SK-N-DZ (cell line): ENCODE results near the gene SYCP2. TPM values are rescaled to one million over a fixed set of nuclear protein-coding genes. Genes with fewer than 3 reads are reported as not detected.
"Not testable (repeated sequence)": the region's sequence is repeated elsewhere in the genome, so short reads cannot be mapped to it uniquely, and the experiment has no call there.

ENCODE experiments used
- DNase-seq: peaks from one replicate; pipeline ENCODE4 v3.0.0-alpha.2; 2015; ENCODE audit warnings: low spot score
- polyA plus RNA-seq, 2 experiments: library from polyadenylated mRNA; depleted of rRNA; stranded (reverse); fragments of >200 nt; gene quantifications; 2 replicates each; pipeline ENCODE4 v1.2.3, GENCODE V29; 2014

SYCP2 gene
- polyA plus RNA-seq (2014; cell fraction: cytosol; rRNA removed) = 0.12 and 0.17 TPM in 2 replicates
- 1.3 and 5.9 TPM in 2 replicates for polyA plus RNA-seq (2014; cell fraction: nucleus; rRNA removed)

GRCh38 chr20:59933296-59933848 lies at the start of gene SYCP2:
SYCP2 (minus strand) TSS chr20:59933637; CDS start chr20:59922413, 11,224 bp downstream.
- DNase-seq = no peak

DNA sequence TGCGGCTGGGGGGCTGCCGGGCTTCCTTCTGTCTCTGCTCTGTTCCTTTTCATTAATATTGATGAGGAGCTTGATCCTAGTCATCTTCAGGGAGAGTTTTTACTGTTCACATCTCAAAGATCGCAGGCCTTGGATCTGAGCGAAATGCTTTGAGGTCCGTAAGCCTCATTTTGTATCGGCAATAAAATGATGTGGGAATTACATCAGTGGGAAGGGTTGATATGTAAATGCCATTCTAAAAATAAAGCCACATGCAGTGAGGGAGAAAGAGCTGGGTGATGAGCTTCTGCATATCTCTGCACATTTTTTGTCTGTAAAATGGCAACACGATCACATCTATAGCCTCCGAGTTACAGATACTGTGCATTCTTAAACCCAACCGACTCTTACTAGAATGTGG lies 49.6 kb upstream of the SYCP2 start:
- no peak for DNase-seq

DNA sequence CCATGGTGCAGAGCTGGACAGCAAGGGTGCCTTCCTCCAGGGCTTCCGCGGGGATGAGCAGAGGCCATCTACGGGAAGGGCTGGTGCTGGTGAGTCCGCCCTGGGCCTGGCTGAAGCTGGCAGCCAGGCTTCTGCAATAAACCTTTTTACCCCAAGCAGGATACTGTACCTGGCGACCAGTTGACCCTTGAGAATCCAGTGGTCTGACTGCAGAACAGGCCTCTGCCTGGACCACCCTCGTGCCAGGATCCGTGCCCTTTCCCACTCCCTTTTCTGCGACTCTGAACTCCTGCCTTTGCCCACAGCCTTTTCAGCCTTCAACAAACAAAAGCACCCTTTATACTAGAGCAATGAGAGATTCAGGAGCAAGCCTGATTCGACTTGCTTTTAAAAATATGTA lies 43.6 kb upstream of the SYCP2 start:
- DNase-seq = no peak

DNA sequence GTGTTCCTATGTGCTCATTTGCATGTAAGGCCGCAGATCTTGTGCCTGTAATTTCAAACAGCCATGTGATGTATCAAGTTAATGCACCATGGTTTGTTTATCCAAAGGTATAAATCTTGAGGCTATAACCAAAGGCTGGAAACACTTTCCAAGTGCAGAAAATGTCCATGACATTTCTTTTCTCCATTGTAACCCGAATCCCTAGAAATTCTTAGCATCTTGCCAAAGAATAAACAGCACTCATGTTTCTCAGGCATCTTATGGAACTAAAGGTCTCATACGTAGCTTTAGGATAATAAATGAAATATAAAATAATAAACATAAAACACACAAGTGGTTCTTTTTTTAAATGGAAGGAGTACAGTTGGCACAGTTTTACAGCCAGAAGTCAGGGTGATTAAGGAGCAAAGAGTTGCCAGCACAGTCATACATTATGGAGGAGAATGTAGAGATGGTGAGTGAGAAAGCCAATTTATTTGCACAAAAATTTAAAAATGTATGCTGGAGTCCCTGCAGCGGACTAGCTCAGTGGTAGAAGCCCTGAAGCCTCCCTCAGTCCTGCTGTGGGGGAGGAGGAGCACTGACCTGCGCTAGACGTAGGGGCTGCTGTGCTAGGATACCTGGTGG lies 42.8 kb upstream of the SYCP2 start:
- DNase-seq = no peak

DNA sequence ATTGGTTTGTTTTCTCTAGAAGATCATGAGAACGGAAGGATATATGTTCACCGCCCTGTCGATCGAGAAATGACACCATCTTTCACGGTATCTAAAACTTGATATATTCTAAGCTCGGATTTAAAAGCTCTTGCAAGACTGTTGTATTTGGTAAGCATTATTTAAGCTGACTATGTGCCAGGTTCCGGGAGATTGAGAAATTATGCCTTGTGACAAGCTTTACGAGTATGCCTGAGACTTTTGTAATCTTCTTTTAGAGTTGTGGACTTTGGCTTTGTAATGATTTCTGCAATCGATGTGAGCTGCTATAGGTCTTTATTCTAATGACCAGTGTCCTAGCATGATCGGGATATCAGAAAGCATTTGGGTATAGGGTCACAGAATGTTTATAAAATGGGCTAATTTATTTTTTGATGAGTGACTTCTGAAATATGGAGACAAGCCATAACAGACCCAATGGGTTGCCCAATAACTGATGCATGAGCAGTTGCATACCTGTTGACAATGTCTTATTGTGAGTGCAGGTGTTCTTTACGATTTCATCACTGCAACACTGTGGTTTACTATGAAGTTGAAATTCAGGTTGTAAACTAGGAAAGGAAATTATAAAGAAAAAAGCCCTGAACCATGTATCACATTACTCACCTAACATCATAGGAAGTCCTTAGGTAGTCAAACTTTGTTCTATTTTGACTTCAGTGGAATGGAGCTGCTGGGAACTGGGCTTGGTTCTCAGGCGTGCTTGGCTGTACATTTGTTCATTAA lies 38.8 kb upstream of the SYCP2 start:
- DNase-seq = no peak

- DNase-seq = no peak
These were observed 38.0 kb upstream of the SYCP2 start for GRCh38 chr20:59971428-59971827.

DNA sequence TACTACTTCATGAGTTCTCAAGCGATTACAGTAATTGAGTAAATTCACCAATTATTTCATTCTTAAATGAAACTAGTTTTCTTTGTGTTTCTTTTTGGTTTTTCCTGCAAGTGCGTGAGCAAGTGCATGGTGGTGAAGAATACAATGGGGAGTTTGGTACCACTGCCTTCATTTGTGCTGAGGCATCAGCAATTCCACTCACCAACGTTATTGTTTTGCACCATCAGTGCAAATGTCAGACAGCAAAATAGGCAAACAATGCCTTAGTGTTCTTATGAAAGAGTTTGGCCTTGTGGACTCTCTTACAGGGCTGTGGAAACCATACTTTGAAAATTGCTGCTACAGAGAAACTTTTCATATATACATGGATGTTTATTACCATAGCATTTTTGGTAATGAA lies 33.0 kb upstream of the SYCP2 start:
- no peak for DNase-seq

DNA sequence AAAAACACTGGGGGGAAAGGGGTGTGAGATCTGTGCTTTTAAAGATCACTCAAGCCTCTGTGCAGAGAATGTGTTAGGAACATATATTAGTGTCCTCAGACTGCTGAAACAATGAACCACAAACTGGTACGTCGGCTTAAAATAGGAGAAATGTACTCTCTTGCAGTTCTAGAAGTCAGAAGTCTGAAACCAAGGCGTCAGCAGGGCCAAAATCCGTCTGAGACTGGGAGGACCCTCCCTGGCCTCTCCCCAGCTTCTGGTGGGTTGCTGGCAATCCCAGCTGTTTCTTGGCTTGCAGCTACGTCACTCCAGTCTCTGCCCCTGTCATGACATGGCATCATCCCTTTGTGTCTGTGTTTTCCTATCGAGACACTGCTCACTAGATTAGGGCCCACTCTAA lies 28.7 kb upstream of the SYCP2 start:
- DNase-seq = no peak

- DNase-seq = no peak
These were observed 28.0 kb upstream of the SYCP2 start for GRCh38 chr20:59961423-59961822.

DNA sequence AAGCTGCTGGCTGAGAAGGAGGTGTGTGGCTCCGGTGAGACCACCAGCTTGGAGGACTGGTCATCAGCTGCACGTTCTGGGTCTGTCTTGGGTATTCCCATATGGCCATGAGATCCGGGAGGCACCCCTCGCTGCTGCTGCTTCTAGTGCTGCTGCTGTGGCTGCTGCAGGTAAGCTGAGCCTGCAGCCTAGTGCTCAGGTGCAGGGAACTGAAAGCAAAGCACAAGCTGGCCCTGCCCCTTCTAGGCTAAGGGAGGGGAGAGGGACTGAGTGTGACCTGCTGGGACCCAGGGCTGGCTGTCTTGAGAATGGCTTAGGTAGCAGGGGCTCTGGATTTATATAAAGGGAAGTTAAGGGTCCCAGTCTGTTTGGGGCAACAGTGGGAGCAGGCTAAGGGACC lies 25.2 kb upstream of the SYCP2 start:
- DNase-seq = no peak

DNA sequence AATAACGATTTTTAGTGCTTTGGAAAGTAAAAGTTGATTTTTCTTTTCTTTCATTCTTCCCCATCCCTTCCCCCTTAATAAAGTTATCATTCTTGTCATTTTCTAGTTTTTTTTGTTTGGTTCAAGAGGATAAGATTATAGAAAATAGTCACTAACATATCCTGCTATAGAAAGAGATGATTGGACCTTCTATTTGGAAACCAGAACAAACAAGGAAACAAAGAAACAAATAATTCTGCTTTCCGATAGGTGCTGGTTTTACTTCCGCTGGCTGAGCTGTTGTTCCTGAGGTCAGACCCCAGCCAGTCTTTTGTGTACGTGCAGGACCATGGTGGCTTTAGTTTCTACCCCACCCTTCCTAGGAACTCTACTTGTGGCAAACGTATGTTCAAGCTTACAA lies 24.7 kb upstream of the SYCP2 start, which contains the start of gene CDH26:
Gene CDH26 (plus strand): TSS at position 301 of the 400 bp plus-strand sequence. CDS start 304 bp downstream, outside the sequence.
- no peak for DNase-seq

GRCh38 chr20:59957568-59957967 lies 24.1 kb upstream of the SYCP2 start:
- not testable (repeated sequence) for DNase-seq

- DNase-seq = peak; percentile 71
These were observed 21.8 kb upstream of the SYCP2 start for GRCh38 chr20:59955131-59955796.

DNA sequence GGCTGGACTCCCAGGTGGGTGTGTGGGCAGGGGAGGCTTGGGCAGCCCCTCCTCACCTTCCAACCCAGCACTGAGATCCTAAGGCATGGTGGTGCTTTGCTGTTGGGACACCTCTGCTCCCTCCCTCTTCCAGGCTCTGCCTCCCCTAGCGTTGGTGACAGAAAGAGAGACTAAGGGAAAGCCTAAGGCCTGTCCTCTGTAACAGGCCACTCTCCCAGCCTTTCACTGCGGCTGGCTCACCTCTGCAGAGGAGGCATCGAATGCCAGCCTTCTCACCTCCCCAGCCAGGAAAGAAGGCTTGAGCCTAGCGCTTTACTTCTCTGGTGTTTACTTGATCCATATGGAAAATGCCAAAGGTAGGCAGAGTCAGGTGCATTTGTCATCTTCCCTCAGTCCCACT lies 21.3 kb upstream of the SYCP2 start:
- DNase-seq = no peak

- no peak for DNase-seq
These were observed 16.5 kb upstream of the SYCP2 start for GRCh38 chr20:59949911-59950310.

GRCh38 chr20:59948828-59949720 lies 15.6 kb upstream of the SYCP2 start:
- DNase-seq = peak; percentile 65

- no peak for DNase-seq
These were observed 14.8 kb upstream of the SYCP2 start for GRCh38 chr20:59948212-59948611.

DNA sequence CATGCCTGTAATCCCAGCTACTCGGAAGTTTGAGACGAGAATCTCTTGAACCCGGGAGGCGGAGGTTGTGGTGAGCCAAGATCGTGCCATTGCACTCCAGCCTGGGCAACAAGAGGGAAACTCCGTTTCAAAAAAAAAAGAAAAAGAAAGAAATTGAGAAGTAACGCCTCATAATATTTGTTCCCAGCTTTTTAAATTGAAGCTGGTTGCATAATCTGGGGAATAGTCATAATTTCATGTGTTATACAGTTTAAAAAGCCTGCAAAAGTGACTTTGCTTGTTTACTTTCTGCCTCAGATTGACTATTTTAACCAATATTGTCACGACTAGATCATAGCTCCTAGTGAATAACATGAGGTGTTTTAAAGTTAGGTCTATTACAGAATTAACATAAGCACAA lies 13.9 kb upstream of the SYCP2 start:
- no peak for DNase-seq

GRCh38 chr20:59945731-59946130 lies 12.3 kb upstream of the SYCP2 start:
- no peak for DNase-seq

GRCh38 chr20:59945175-59945574 lies 11.7 kb upstream of the SYCP2 start:
- DNase-seq = no peak

DNA sequence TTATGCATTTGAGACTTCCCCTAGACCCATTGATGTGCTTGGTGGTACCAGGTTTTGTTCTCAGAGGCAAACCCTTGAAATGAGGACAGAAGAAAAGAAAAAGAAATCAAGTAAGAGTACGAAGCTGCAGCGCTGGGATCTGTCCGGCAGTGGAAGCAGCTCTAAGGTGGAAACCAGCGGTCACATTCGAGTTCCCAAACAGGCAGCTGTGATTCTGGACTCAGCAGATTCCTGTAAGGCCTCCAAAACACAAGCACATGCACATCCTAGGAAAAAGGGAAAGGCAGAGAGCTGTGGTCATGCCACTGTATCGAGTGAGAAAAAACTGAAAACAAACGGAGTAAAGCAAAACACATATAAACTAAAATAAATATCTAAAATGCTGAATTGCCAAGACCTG lies 11.3 kb upstream of the SYCP2 start:
- no peak for DNase-seq
